OCI-LY1 (cell line): ENCODE measurements around the gene SLC1A2.

Experiments used
- H2AFZ ChIP-seq: fragments of 200-600 bp; sonication (generic), shearing (Covaris generic); 2 replicates; pipeline ENCODE4 v1.6.0; 2014; ENCODE audit warnings: antibody characterized with exemption, mild to moderate bottlenecking, low read length
- H3F3A ChIP-seq: fragments of 200-600 bp; sonication (generic), shearing (Covaris generic); 2 replicates; pipeline ENCODE4 v1.6.0; 2014; ENCODE audit warnings: mild to moderate bottlenecking, antibody characterized with exemption, low read length, moderate library complexity; ENCODE audit not compliant: insufficient read depth
- H3K27ac ChIP-seq: fragments of 200-600 bp; sonication (generic); 2 replicates; pipeline ENCODE4 v1.5.1; 2014; ENCODE audit warnings: low read length, mixed run types, mild to moderate bottlenecking, low read depth; ENCODE audit not compliant: poor library complexity, severe bottlenecking
- H3K27me3 ChIP-seq: fragments of 200-600 bp; sonication (generic); 2 replicates; pipeline ENCODE4 v1.6.0; 2014; ENCODE audit warnings: antibody characterized with exemption, mild to moderate bottlenecking, low read length, moderate library complexity; ENCODE audit not compliant: insufficient read depth
- H3K36me3 ChIP-seq: fragments of 200-600 bp; sonication (generic); 2 replicates; pipeline ENCODE4 v1.6.1; 2014; ENCODE audit warnings: mild to moderate bottlenecking, antibody characterized with exemption, low read length, moderate library complexity, mixed read lengths; ENCODE audit not compliant: insufficient read depth
- H3K4me1 ChIP-seq: fragments of 200-600 bp; sonication (generic); 2 replicates; pipeline ENCODE4 v1.5.1; 2014; ENCODE audit warnings: mild to moderate bottlenecking, low read length, moderate library complexity; ENCODE audit not compliant: insufficient read depth, severe bottlenecking
- H3K4me2 ChIP-seq: fragments of 200-600 bp; sonication (generic), shearing (Covaris generic); 2 replicates; pipeline ENCODE4 v1.6.1; 2014; ENCODE audit warnings: low read length
- H3K4me3 ChIP-seq: fragments of 200-600 bp; sonication (generic); 2 replicates; pipeline ENCODE4 v1.5.1; 2014; ENCODE audit warnings: low read length, low read depth, mild to moderate bottlenecking, mixed read lengths; ENCODE audit not compliant: poor library complexity, severe bottlenecking
- H3K79me2 ChIP-seq: fragments of 200-600 bp; shearing (Covaris generic); 2 replicates; pipeline ENCODE4 v1.6.1; 2016; ENCODE audit warnings: mixed run types, low read length, mixed read lengths; ENCODE audit not compliant: insufficient read depth
- H3K9ac ChIP-seq: fragments of 200-600 bp; sonication (generic), shearing (Covaris generic); 2 replicates; pipeline ENCODE4 v1.6.1; 2014; ENCODE audit warnings: mild to moderate bottlenecking, low read length, mixed read lengths
- H3K9me2 ChIP-seq: fragments of 200-600 bp; sonication (generic), shearing (Covaris generic); 2 replicates; pipeline ENCODE4 v1.6.1; 2014; ENCODE audit warnings: low read depth, mild to moderate bottlenecking, low read length, mixed read lengths
- H3K9me3 ChIP-seq: fragments of 200-600 bp; shearing (Covaris generic); 2 replicates; pipeline ENCODE4 v1.6.1; 2014; ENCODE audit warnings: low read length, mixed read lengths
- H4K20me1 ChIP-seq: fragments of 200-600 bp; sonication (generic), shearing (Covaris generic); 2 replicates; pipeline ENCODE4 v1.6.0; 2016; ENCODE audit warnings: mild to moderate bottlenecking, low read length; ENCODE audit not compliant: insufficient read depth
- EZH2 ChIP-seq: fragments of 200-600 bp; sonication (generic), shearing (Covaris generic); IDR thresholded peaks from 2 replicates; pipeline ENCODE4 v1.8.0; 2017; ENCODE audit warnings: borderline replicate concordance, mixed run types, mild to moderate bottlenecking, antibody characterized with exemption, low read length, moderate library complexity, mixed read lengths
- TF ChIP-seq, protein P1 (sequence below): fragments of 200-600 bp; sonication (generic), shearing (Covaris generic); IDR thresholded peaks from 2 replicates; pipeline ENCODE4 v1.5.1; 2017; ENCODE audit warnings: mild to moderate bottlenecking, antibody characterized with exemption, low read length, moderate library complexity, mixed read lengths

The SLC1A2 gene

DNA sequence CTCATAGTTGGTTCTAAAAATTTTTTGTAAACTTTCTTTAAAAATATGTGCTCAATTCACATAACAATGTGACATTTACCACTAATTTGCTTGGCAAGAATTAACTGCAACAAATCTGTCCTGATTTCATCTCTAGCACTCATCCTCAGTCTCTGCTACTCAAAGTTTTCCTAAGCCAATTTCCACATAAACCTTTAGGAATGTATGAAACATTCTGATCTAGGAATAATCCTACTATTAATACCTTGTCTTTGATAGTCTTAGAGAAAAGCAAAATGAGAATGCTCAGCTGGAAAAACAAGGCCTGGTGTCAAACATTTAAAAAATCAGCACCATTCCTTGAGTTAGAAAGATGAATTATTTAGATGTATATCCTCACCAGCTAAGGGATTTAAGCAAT, 166.1 kb downstream of the SLC1A2 start:
- no peaks in the 10 kb centered on the region for H3K4me1 ChIP-seq
- no peaks in the 10 kb centered on the region for H3K36me3 ChIP-seq
- H3K27ac ChIP-seq, result no peak overlapping the region
- H2AFZ ChIP-seq, result no peak overlapping the region
- no peak overlapping the region for H3K4me2 ChIP-seq
- H3K27me3 ChIP-seq, result no peaks in the 10 kb centered on the region
- H3K9me3 ChIP-seq, result no peaks in the 10 kb centered on the region
- TF ChIP-seq, protein P1, sequence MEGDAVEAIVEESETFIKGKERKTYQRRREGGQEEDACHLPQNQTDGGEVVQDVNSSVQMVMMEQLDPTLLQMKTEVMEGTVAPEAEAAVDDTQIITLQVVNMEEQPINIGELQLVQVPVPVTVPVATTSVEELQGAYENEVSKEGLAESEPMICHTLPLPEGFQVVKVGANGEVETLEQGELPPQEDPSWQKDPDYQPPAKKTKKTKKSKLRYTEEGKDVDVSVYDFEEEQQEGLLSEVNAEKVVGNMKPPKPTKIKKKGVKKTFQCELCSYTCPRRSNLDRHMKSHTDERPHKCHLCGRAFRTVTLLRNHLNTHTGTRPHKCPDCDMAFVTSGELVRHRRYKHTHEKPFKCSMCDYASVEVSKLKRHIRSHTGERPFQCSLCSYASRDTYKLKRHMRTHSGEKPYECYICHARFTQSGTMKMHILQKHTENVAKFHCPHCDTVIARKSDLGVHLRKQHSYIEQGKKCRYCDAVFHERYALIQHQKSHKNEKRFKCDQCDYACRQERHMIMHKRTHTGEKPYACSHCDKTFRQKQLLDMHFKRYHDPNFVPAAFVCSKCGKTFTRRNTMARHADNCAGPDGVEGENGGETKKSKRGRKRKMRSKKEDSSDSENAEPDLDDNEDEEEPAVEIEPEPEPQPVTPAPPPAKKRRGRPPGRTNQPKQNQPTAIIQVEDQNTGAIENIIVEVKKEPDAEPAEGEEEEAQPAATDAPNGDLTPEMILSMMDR, result no peak
- TF ChIP-seq EZH2, result no peak
- no peak overlapping the region for H3K4me3 ChIP-seq
- H3F3A ChIP-seq, result no peaks in the 10 kb centered on the region
- no peaks in the 10 kb centered on the region for H3K79me2 ChIP-seq
- no peaks in the 10 kb centered on the region for H4K20me1 ChIP-seq
- no peak overlapping the region for H3K9ac ChIP-seq
- H3K9me2 ChIP-seq, result no peaks in the 10 kb centered on the region

DNA sequence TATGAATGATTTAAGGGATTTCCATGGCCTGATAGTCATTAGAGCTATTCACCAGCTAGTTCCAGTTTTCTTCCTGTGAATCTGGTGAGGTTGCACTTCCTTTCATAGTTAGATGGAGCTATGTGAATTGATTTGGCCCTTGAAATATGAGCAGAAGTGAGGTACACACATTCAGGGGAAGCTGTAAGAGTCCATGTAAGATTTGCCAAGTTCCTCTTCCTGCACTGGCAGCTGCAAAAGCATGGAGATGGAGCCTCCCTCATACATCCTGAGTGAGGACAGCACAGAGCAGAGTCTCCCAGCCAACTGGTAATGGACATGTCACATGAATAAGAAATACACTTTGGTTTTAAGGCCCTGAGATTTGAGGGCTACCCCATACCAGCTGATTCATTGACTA, 168.7 kb downstream of the SLC1A2 start:
- Histone ChIP-seq H3K9me3 (no peaks in the 10 kb centered on the region), H3F3A (no peaks in the 10 kb centered on the region), H3K36me3 (no peaks in the 10 kb centered on the region), H3K4me3 (no peak overlapping the region), H2AFZ (no peak overlapping the region), H3K4me1 (no peaks in the 10 kb centered on the region), H3K27ac (no peak overlapping the region), H4K20me1 (no peaks in the 10 kb centered on the region), H3K9me2 (no peaks in the 10 kb centered on the region), H3K27me3 (no peaks in the 10 kb centered on the region), H3K9ac (no peak overlapping the region), H3K79me2 (no peaks in the 10 kb centered on the region), H3K4me2 (no peak overlapping the region)
- no peak for TF ChIP-seq EZH2
- TF ChIP-seq, protein P1, result no peak

DNA sequence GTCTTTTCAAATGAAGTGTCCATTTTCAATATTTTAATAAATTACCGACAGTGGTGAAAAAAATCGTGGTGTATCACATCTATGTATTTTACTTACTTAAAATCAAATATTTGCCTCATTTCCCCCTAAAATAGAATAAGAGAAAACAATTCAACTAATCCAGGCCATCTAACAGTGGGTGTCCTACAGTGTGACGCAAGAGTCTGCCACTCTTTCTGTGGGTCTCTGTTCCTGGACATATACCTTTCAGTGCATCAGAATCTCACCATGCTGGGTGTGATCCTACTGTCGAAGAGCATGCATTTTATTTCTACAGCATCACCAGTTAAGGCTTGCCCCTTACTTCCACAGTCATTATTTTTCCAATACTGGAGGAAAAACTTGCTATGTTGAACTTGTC, 169.2 kb downstream of the SLC1A2 start:
- H3K4me3 ChIP-seq, result no peak overlapping the region
- no peak overlapping the region for H2AFZ ChIP-seq
- H3F3A ChIP-seq, result no peaks in the 10 kb centered on the region
- H3K27ac ChIP-seq, result no peak overlapping the region
- no peaks in the 10 kb centered on the region for H3K27me3 ChIP-seq
- TF ChIP-seq, protein P1, result no peak
- H3K79me2 ChIP-seq, result no peaks in the 10 kb centered on the region
- no peaks in the 10 kb centered on the region for H3K9me3 ChIP-seq
- H4K20me1 ChIP-seq, result no peaks in the 10 kb centered on the region
- no peak overlapping the region for H3K9ac ChIP-seq
- H3K4me2 ChIP-seq, result no peak overlapping the region
- H3K4me1 ChIP-seq, result no peaks in the 10 kb centered on the region
- no peaks in the 10 kb centered on the region for H3K36me3 ChIP-seq
- no peaks in the 10 kb centered on the region for H3K9me2 ChIP-seq
